RWPE1 (cell line): Measurements from ENCODE around the gene DAGLB.

Experiments used
- CTCF ChIA-PET: fragments of 350-600 bp; sonication (Branson Sonifier 250); formaldehyde crosslinking; extraction: SDS; loops from one replicate; lab custom pipeline; 2021; lab: Yijun Ruan, JAX
- POLR2A ChIA-PET: fragments of 400-600 bp; formaldehyde crosslinking; extraction: SDS; loops from one replicate; lab custom pipeline; 2020; ENCODE audit warnings: antibody characterized with exemption; ENCODE audit not compliant: low non-redundant PET; lab: Yijun Ruan, JAX
- DNase-seq: peaks from one replicate; pipeline ENCODE4 v3.0.0; 2012; ENCODE audit warnings: low spot score
- H3K27ac ChIP-seq: fragments of 450-650 bp; 2 replicates; pipeline ENCODE4 v1.5.1; 2017
- CTCF ChIP-seq: fragments of 450-650 bp; conservative IDR thresholded peaks from 2 replicates; pipeline ENCODE4 v1.5.1; 2017; ENCODE audit warnings: low read depth, mild to moderate bottlenecking

DAGLB gene

GRCh38 chr7:6480323-6480660 is 32.5 kb upstream of the DAGLB start:
- H3K27ac ChIP-seq, result no peak overlapping the region
- CTCF ChIA-PET, result interaction anchor here (0.7 kb wide), 1 partner anchor 1840 kb away, joined by 3 read pairs; no protein-coding TSS in a partner anchor
- TF ChIP-seq CTCF, result no peak
- POLR2A ChIA-PET, result no interaction called here
- no peak for DNase-seq

- H3K27ac ChIP-seq, result peak overlapping the region; percentile 30; the same call in 1 of the 2 replicates
- CTCF ChIA-PET, result interaction anchor here (0.6 to 0.8 kb wide), 2 partner anchors 49 to 495 kb away, joined by 3 to 4 read pairs; no protein-coding TSS in a partner anchor
- POLR2A ChIA-PET, result no interaction called here
- TF ChIP-seq CTCF, result no peak
- no peak for DNase-seq
Observed at GRCh38 chr7:6479067-6479466, 31.3 kb upstream of the DAGLB start.

GRCh38 chr7:6478186-6478585 is 30.4 kb upstream of the DAGLB start:
- DNase-seq, result no peak
- no peak overlapping the region for H3K27ac ChIP-seq
- CTCF ChIA-PET, result interaction anchor here (0.7 to 0.8 kb wide), 2 partner anchors 27 to 48 kb away, joined by 3 to 4 read pairs; no protein-coding TSS in a partner anchor
- POLR2A ChIA-PET, result no interaction called here
- no peak for TF ChIP-seq CTCF

- H3K27ac ChIP-seq, result no peak overlapping the region
- no peak for DNase-seq
- ChIA-PET POLR2A (no interaction called here), CTCF (interaction anchor here (0.7 kb wide), 1 partner anchor 28 kb away, joined by 3 read pairs; no protein-coding TSS in a partner anchor)
- no peak for TF ChIP-seq CTCF
Observed at GRCh38 chr7:6477318-6477660, 29.5 kb upstream of the DAGLB start.

- H3K27ac ChIP-seq, result no peak overlapping the region
- POLR2A ChIA-PET, result no interaction called here
- TF ChIP-seq CTCF, result no peak
- CTCF ChIA-PET, result no interaction called here
- no peak for DNase-seq
Observed at GRCh38 chr7:6476596-6477317, 29.0 kb upstream of the DAGLB start.

GRCh38 chr7:6475433-6476186 is 27.9 kb upstream of the DAGLB start:
- ChIA-PET POLR2A (interaction anchor here (0.6 kb wide), 1 partner anchor 11 kb away, joined by 8 read pairs; no protein-coding TSS in a partner anchor), CTCF (interaction anchor here (0.6 kb wide), 1 partner anchor 20 kb away, joined by 5 read pairs; no protein-coding TSS in a partner anchor)
- no peak for DNase-seq
- TF ChIP-seq CTCF, result no peak
- no peak overlapping the region for H3K27ac ChIP-seq
